B cell (primary cell): ENCODE measurements around the gene PPP1R12C. TPM values are rescaled to one million over a fixed set of nuclear protein-coding genes. Genes with fewer than 3 reads are reported as not detected.

Source experiments
- ATAC-seq: fragments of 200-7000 bp; cut with Tn5 transposase; one replicate; pipeline ENCODE4 v1.10.0; 2021; ENCODE audit warnings: low read depth, mild to moderate bottlenecking, moderate number of reproducible peaks, moderate library complexity
- CTCF ChIA-PET: fragments of 350-600 bp; sonication (Branson Sonifier 250); formaldehyde crosslinking; loops from one replicate; lab custom pipeline; 2021; ENCODE audit warnings: antibody characterized with exemption, inconsistent platforms; lab: Charles Lee
- POLR2A ChIA-PET: fragments of 350-600 bp; sonication (Branson Sonifier 250); formaldehyde crosslinking; loops from one replicate; lab custom pipeline; 2021; ENCODE audit warnings: antibody characterized with exemption; lab: Charles Lee
- DNase-seq: peaks from one replicate; pipeline ENCODE4 v3.0.0; 2013
- H2AFZ ChIP-seq: 2 replicates; pipeline ENCODE4 v1.6.1; 2012; ENCODE audit warnings: mild to moderate bottlenecking, low read depth, low read length; ENCODE audit not compliant: insufficient read depth, poor library complexity, severe bottlenecking
- H3K27ac ChIP-seq, 2 donors: 1 replicate in 1 of 2; 2 replicates in 1 of 2; pipeline ENCODE4 v1.5.1; 2012 to 2013; ENCODE audit warnings: low read length in 2 of 2, mild to moderate bottlenecking in 2 of 2, moderate library complexity in 1 of 2
- H3K27me3 ChIP-seq, 4 experiments: fragments of 200-600 bp in 1 of 4; sonication (generic) in 1 of 4; replicated peaks in 1 of 4; 1 replicate in 2 of 4; 2 replicates in 2 of 4; pipeline versions ENCODE4 v1.6.1 to v1.7.0; 2013 to 2016; ENCODE audit warnings: low read length in 3 of 4, mild to moderate bottlenecking in 2 of 4, mixed read lengths in 1 of 4, moderate library complexity in 1 of 4; ENCODE audit not compliant: insufficient read depth in 4 of 4, control insufficient read depth in 3 of 4; ENCODE audit errors: control extremely low read depth in 1 of 4
- H3K36me3 ChIP-seq, 2 experiments: replicated peaks in 1 of 2; 1 replicate in 1 of 2; 2 replicates in 1 of 2; pipeline versions ENCODE4 v1.6.1 to v1.7.1; 2013; ENCODE audit warnings: low read length in 1 of 2; ENCODE audit not compliant: insufficient read depth in 2 of 2, control insufficient read depth in 1 of 2; ENCODE audit errors: control extremely low read depth in 1 of 2, extremely low read depth in 1 of 2
- H3K4me1 ChIP-seq, 2 donors: fragments of 200-600 bp in 1 of 2; sonication (generic) in 1 of 2; 1 replicate in 1 of 2; 2 replicates in 1 of 2; pipeline versions ENCODE4 v1.5.1 to v1.6.1; 2013 to 2017; ENCODE audit warnings: low read length in 2 of 2; ENCODE audit not compliant: control insufficient read depth in 2 of 2, insufficient read depth in 2 of 2
- H3K4me2 ChIP-seq: replicated peaks from 2 replicates; pipeline ENCODE3; 2012; ENCODE audit warnings: mild to moderate bottlenecking, low read depth, low read length; ENCODE audit not compliant: poor library complexity, severe bottlenecking
- H3K4me3 ChIP-seq, 5 experiments: fragments of 200-600 bp in 1 of 5; sonication (generic) in 1 of 5; 1 replicate in 3 of 5; 2 replicates in 2 of 5; pipeline versions ENCODE4 v1.5.1 to v1.7.0; 2011 to 2016; ENCODE audit warnings: low read length in 4 of 5, mild to moderate bottlenecking in 4 of 5, low read depth in 2 of 5, control low read depth in 1 of 5, moderate library complexity in 1 of 5; ENCODE audit not compliant: insufficient read depth in 1 of 5; ENCODE audit errors: control extremely low read depth in 1 of 5, extremely low read depth in 1 of 5
- H3K79me2 ChIP-seq: fragments of 200-600 bp; sonication (generic); one replicate; pipeline ENCODE4 v1.6.0; 2016; ENCODE audit warnings: low read length; ENCODE audit not compliant: control insufficient read depth, insufficient read depth
- H3K9ac ChIP-seq: fragments of 200-600 bp; sonication (generic); 2 replicates; pipeline ENCODE4 v1.6.1; 2017; ENCODE audit warnings: mild to moderate bottlenecking, low read length, moderate library complexity
- H3K9me3 ChIP-seq, 3 donors: one replicate each; pipeline versions ENCODE4 v1.6.1 to v1.7.1; 2013; ENCODE audit warnings: low read length in 2 of 3; ENCODE audit not compliant: control insufficient read depth in 2 of 3, insufficient read depth in 1 of 3; ENCODE audit errors: control extremely low read depth in 1 of 3
- H4K20me1 ChIP-seq: 2 replicates; pipeline ENCODE4 v1.6.0; 2012; ENCODE audit warnings: mild to moderate bottlenecking, low read length; ENCODE audit not compliant: insufficient read depth, control insufficient read depth, poor library complexity, severe bottlenecking
- H3K27ac Mint-ChIP-seq: one replicate; pipeline ENCODE4 v1.8.0; 2021; ENCODE audit warnings: mixed read lengths
- H3K27me3 Mint-ChIP-seq: one replicate; pipeline ENCODE4 v1.8.0; 2021; ENCODE audit warnings: mixed read lengths
- H3K4me1 Mint-ChIP-seq: one replicate; pipeline ENCODE4 v1.8.0; 2021; ENCODE audit warnings: mixed read lengths
- H3K4me3 Mint-ChIP-seq: one replicate; pipeline ENCODE4 v1.8.0; 2021; ENCODE audit warnings: mixed read lengths
- H3K9me3 Mint-ChIP-seq: one replicate; pipeline ENCODE4 v1.8.0; 2022; ENCODE audit warnings: mixed read lengths; ENCODE audit not compliant: insufficient read depth
- CTCF ChIP-seq: fragments of 200-600 bp; IDR thresholded peaks from one replicate; pipeline ENCODE4 v1.8.0; 2022; ENCODE audit warnings: antibody characterized with exemption, mild to moderate bottlenecking
- EZH2 ChIP-seq: IDR thresholded peaks from 2 replicates; pipeline ENCODE4 v1.6.1; 2012; ENCODE audit warnings: borderline replicate concordance, low read depth, mild to moderate bottlenecking, moderate library complexity, low read length; ENCODE audit not compliant: insufficient read depth, poor library complexity, severe bottlenecking
- WGBS: methylation state at CpG from one replicate; pipeline ENCODE4 v1.1.5; 2013; ENCODE audit warnings: missing lambda C conversion rate; ENCODE audit not compliant: insufficient coverage; 5-methylcytosine and 5-hydroxymethylcytosine counted together
- intact Hi-C: fragments of 100-400 bp; cut with micrococcal nuclease; formaldehyde crosslinking; loops from one replicate; pipeline ENCODE4 v1.10.0; 2022
- polyA plus RNA-seq: library from polyadenylated mRNA; depleted of rRNA; stranded (reverse); fragments of >200 nt; gene quantifications from 2 replicates; pipeline ENCODE4 v1.2.3, GENCODE V29; 2012
- total RNA-seq, 2 donors: library from RNA; stranded (reverse); fragments of 120-200 nt in 1 of 2; gene quantifications; 1 replicate in 1 of 2; 2 replicates in 1 of 2; pipeline versions ENCODE4 v1.2.3 to v1.2.4, GENCODE V29; 2013 to 2022

Gene PPP1R12C
- total and polyA plus RNA-seq, 2 donors (not counting 1 experiment from before 2014, with no cell fraction given) = 145 to 179 TPM

GRCh38 chr19:55088543-55089341, 28.7 kb downstream of the PPP1R12C start:
- POLR2A ChIA-PET = no interaction called here
- Histone ChIP-seq H3K27ac (no peak overlapping the region), H3K27me3 (peaks cover 0 to 46% (median 15%) of the 10 kb centered on the region in 4 experiments), H4K20me1 (peaks cover 29% of the 10 kb centered on the region), H3K4me3 (no peak overlapping the region), H3K4me2 (peak overlapping the region; percentile 87), H2AFZ (no peak overlapping the region), H3K79me2 (no peaks in the 10 kb centered on the region), H3K9ac (no peak overlapping the region), H3K9me3 (peaks cover 0 to 22% (median 0%) of the 10 kb centered on the region in 3 donors), H3K4me1 (peaks cover 19 to 20% of the 10 kb centered on the region in 2 donors), H3K36me3 (peaks cover 0 to 11% of the 10 kb centered on the region in 2 experiments)
- peak overlapping the region; percentile 80 for H3K4me3 Mint-ChIP-seq
- DNase-seq (peak; percentile 78), ATAC-seq (peak; percentile 53)
- CTCF ChIA-PET = interaction anchor here (0.6 to 2.3 kb wide), 16 partner anchors 9 to 494 kb away, joined by 3 to 14 read pairs (median 3); partner anchors contain the start of gene RDH13
- TF ChIP-seq CTCF (peak; percentile 81), EZH2 (no peak)
- H3K4me1 Mint-ChIP-seq = peaks cover 28% of the 10 kb centered on the region
- peaks cover 40% of the 10 kb centered on the region for H3K27me3 Mint-ChIP-seq
- intact Hi-C loops = no loop called here
- no peaks in the 10 kb centered on the region for H3K9me3 Mint-ChIP-seq
- H3K27ac Mint-ChIP-seq = peak overlapping the region; percentile 42
- 87% methylated on average over 4 of the region's 18 CpGs for WGBS

GRCh38 chr19:55088021-55088451, 29.4 kb downstream of the PPP1R12C start:
- CTCF ChIA-PET = interaction anchor here (0.6 to 2.3 kb wide), 12 partner anchors 9 to 805 kb away, joined by 3 to 14 read pairs (median 3); partner anchors contain the start of gene RDH13
- Mint-ChIP-seq H3K4me1 (peaks cover 30% of the 10 kb centered on the region), H3K27ac (peak overlapping the region; percentile 42), H3K4me3 (peak overlapping the region; percentile 80), H3K27me3 (peaks cover 42% of the 10 kb centered on the region), H3K9me3 (no peaks in the 10 kb centered on the region)
- 83% methylated on average over 12 of the region's 12 CpGs for WGBS
- DNase-seq = no peak
- no peak overlapping the region for H3K27ac ChIP-seq
- H4K20me1 ChIP-seq = peaks cover 29% of the 10 kb centered on the region
- no peak for TF ChIP-seq CTCF
- no peak for TF ChIP-seq EZH2
- H3K79me2 ChIP-seq = no peaks in the 10 kb centered on the region
- H3K4me2 ChIP-seq = peak overlapping the region; percentile 87
- H3K9ac ChIP-seq = no peak overlapping the region
- no peak for ATAC-seq
- no peak overlapping the region for H2AFZ ChIP-seq
- H3K36me3 ChIP-seq = peaks cover 0 to 11% of the 10 kb centered on the region in 2 experiments
- H3K27me3 ChIP-seq = peaks cover 0 to 52% (median 17%) of the 10 kb centered on the region in 4 experiments
- H3K4me3 ChIP-seq = no peak overlapping the region
- intact Hi-C loops = no loop called here
- H3K4me1 ChIP-seq = peaks cover 19 to 24% of the 10 kb centered on the region in 2 donors
- H3K9me3 ChIP-seq = peaks cover 0 to 27% (median 0%) of the 10 kb centered on the region in 3 donors
- POLR2A ChIA-PET = no interaction called here
